HAP-1 (cell line): ENCODE data around the gene HMCN1.
"Not testable (repeated sequence)": the region's sequence is repeated elsewhere in the genome, so short reads cannot be mapped to it uniquely, and the experiment has no call there.

ENCODE experiments used
- DNase-seq, 2 experiments: peaks; one replicate each; pipeline ENCODE4 v3.0.0-alpha.2; 2016 to 2020; ENCODE audit warnings: low spot score in 2 of 2
- H3K27me3 ChIP-seq: fragments of 250-450 bp; sonication (Bioruptor Pico); 2 replicates; pipeline ENCODE4 v1.5.1; 2020; ENCODE audit warnings: low read depth, mild to moderate bottlenecking, moderate library complexity
- H3K36me3 ChIP-seq: fragments of 250-450 bp; sonication (Bioruptor Pico); replicated peaks from 2 replicates; pipeline ENCODE4 v1.5.1; 2020; ENCODE audit warnings: mild to moderate bottlenecking
- H3K4me1 ChIP-seq: fragments of 250-450 bp; sonication (Bioruptor Pico); 2 replicates; pipeline ENCODE4 v1.5.1; 2020; ENCODE audit warnings: mild to moderate bottlenecking
- H3K4me3 ChIP-seq: fragments of 250-450 bp; sonication (Bioruptor Pico); 2 replicates; pipeline ENCODE4 v1.5.1; 2020; ENCODE audit warnings: mild to moderate bottlenecking, moderate library complexity
- H3K9me3 ChIP-seq: fragments of 250-450 bp; sonication (Bioruptor Pico); 2 replicates; pipeline ENCODE4 v1.5.1; 2020; ENCODE audit warnings: mild to moderate bottlenecking, moderate library complexity
- in situ Hi-C: fragments of 300-500 bp; cut with MboI; formaldehyde crosslinking; loops from 3 replicates; pipeline ENCODE4 v1.14.3; 2020; ENCODE audit warnings: low sequenced_read_pairs, inconsistent platforms, mixed read lengths

The HMCN1 gene

GRCh38 chr1:186208405-186209129 lies 474.4 kb downstream of the HMCN1 start:
- Histone ChIP-seq H3K27me3 (no peaks in the 10 kb centered on the region), H3K4me3 (no peak overlapping the region), H3K9me3 (no peaks in the 10 kb centered on the region), H3K36me3 (no peaks in the 10 kb centered on the region), H3K4me1 (no peaks in the 10 kb centered on the region)
- no peak for DNase-seq
- in situ Hi-C loops, result loop anchor here (25.0 kb wide), 2 partner anchors 396 to 496 kb away; no protein-coding TSS in a partner anchor

DNA sequence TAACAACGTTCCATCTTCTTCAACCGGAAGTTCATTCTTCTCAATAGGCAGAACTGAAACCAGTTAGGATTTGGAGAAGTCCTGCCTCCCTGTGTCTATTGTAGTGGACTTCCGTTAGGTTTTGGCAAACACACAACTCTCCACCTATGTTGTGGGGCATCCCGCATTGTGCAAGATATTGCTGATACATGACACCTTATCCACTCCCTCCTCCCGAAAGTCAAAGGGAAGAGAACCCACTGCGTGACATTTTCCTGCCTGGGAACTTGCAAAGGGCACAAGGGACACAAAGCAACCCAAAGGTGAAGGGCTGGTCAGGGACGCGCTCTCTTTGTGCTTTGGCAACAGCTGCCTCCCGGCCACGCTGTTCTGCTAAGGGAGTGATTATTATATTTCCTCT lies 476.1 kb downstream of the HMCN1 start:
- no peaks in the 10 kb centered on the region for H3K4me1 ChIP-seq
- H3K9me3 ChIP-seq, result no peaks in the 10 kb centered on the region
- H3K4me3 ChIP-seq, result no peak overlapping the region
- no peak for DNase-seq
- no peaks in the 10 kb centered on the region for H3K36me3 ChIP-seq
- in situ Hi-C loops, result loop anchor here (25.0 kb wide), 2 partner anchors 398 to 498 kb away; no protein-coding TSS in a partner anchor
- H3K27me3 ChIP-seq, result no peaks in the 10 kb centered on the region

- not testable (repeated sequence) for H3K4me3 ChIP-seq, H3K9me3 ChIP-seq, DNase-seq, H3K27me3 ChIP-seq, H3K4me1 ChIP-seq, H3K36me3 ChIP-seq
- in situ Hi-C loops, result loop anchor here (25.0 kb wide), 2 partner anchors 399 to 499 kb away; no protein-coding TSS in a partner anchor
Observed at GRCh38 chr1:186211583-186211982, 477.4 kb downstream of the HMCN1 start.

GRCh38 chr1:186212568-186213224 lies 478.5 kb downstream of the HMCN1 start:
- DNase-seq, result peak; percentile 57 to 71
- H3K4me1 ChIP-seq, result no peaks in the 10 kb centered on the region
- in situ Hi-C loops, result loop anchor here (25.0 kb wide), 2 partner anchors 400 to 500 kb away; no protein-coding TSS in a partner anchor
- no peaks in the 10 kb centered on the region for H3K9me3 ChIP-seq
- H3K4me3 ChIP-seq, result no peak overlapping the region
- no peaks in the 10 kb centered on the region for H3K27me3 ChIP-seq
- no peaks in the 10 kb centered on the region for H3K36me3 ChIP-seq

- no peak overlapping the region for H3K4me3 ChIP-seq
- no peak for DNase-seq
- no peaks in the 10 kb centered on the region for H3K9me3 ChIP-seq
- no peaks in the 10 kb centered on the region for H3K27me3 ChIP-seq
- no peaks in the 10 kb centered on the region for H3K36me3 ChIP-seq
- in situ Hi-C loops, result loop anchor here (25.0 kb wide), 2 partner anchors 401 to 501 kb away; no protein-coding TSS in a partner anchor
- no peaks in the 10 kb centered on the region for H3K4me1 ChIP-seq
Observed at GRCh38 chr1:186213225-186213607, 479.0 kb downstream of the HMCN1 start.

- DNase-seq, result no peak
- no peaks in the 10 kb centered on the region for H3K9me3 ChIP-seq
- no peaks in the 10 kb centered on the region for H3K4me1 ChIP-seq
- no peak overlapping the region for H3K4me3 ChIP-seq
- no peaks in the 10 kb centered on the region for H3K27me3 ChIP-seq
- no peaks in the 10 kb centered on the region for H3K36me3 ChIP-seq
- in situ Hi-C loops, result loop anchor here (25.0 kb wide), 2 partner anchors 402 to 502 kb away; no protein-coding TSS in a partner anchor
Observed at GRCh38 chr1:186214791-186215190, 480.6 kb downstream of the HMCN1 start.

GRCh38 chr1:186215636-186216035 lies 481.4 kb downstream of the HMCN1 start:
- Histone ChIP-seq H3K4me3 (no peak overlapping the region), H3K36me3 (no peaks in the 10 kb centered on the region), H3K27me3 (no peaks in the 10 kb centered on the region), H3K9me3 (no peaks in the 10 kb centered on the region), H3K4me1 (no peaks in the 10 kb centered on the region)
- in situ Hi-C loops, result loop anchor here (25.0 kb wide), 2 partner anchors 403 to 503 kb away; no protein-coding TSS in a partner anchor
- no peak for DNase-seq

GRCh38 chr1:186218654-186219352 lies 484.6 kb downstream of the HMCN1 start:
- no peaks in the 10 kb centered on the region for H3K9me3 ChIP-seq
- in situ Hi-C loops, result loop anchor here (25.0 kb wide), 2 partner anchors 407 to 507 kb away; no protein-coding TSS in a partner anchor
- no peak for DNase-seq
- H3K36me3 ChIP-seq, result no peaks in the 10 kb centered on the region
- no peaks in the 10 kb centered on the region for H3K27me3 ChIP-seq
- no peaks in the 10 kb centered on the region for H3K4me1 ChIP-seq
- H3K4me3 ChIP-seq, result no peak overlapping the region

- Histone ChIP-seq H3K4me1 (no peaks in the 10 kb centered on the region), H3K9me3 (no peaks in the 10 kb centered on the region), H3K36me3 (no peaks in the 10 kb centered on the region), H3K4me3 (no peak overlapping the region), H3K27me3 (no peaks in the 10 kb centered on the region)
- in situ Hi-C loops, result loop anchor here (25.0 kb wide), 2 partner anchors 408 to 508 kb away; no protein-coding TSS in a partner anchor
- DNase-seq, result no peak
Observed at GRCh38 chr1:186220067-186220466, 485.9 kb downstream of the HMCN1 start.

GRCh38 chr1:186220911-186221310 lies 486.7 kb downstream of the HMCN1 start:
- Histone ChIP-seq H3K4me3 (no peak overlapping the region), H3K9me3 (no peaks in the 10 kb centered on the region), H3K27me3 (no peaks in the 10 kb centered on the region), H3K36me3 (no peaks in the 10 kb centered on the region), H3K4me1 (no peaks in the 10 kb centered on the region)
- in situ Hi-C loops, result loop anchor here (25.0 kb wide), 2 partner anchors 409 to 509 kb away; no protein-coding TSS in a partner anchor
- no peak for DNase-seq

DNA sequence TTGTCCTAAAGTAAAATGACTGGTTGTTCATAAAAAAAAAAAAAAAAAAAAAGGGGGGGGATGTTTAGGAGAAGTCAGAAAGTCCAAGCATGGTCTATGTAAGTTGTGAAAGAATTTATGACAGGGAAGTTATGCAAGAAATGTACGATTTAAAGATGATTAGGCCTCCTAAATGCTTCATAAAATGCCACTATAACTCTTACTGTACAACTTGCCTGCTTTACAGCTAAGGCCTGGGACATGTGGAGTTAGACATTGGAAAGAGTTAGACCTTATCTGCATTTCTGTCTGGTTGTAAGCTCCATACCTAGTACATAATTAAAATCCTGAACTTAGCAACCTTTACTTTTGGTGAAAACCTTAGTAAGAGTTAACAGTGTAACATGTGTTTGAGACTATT lies 490.9 kb downstream of the HMCN1 start:
- no peak for DNase-seq
- no peaks in the 10 kb centered on the region for H3K4me1 ChIP-seq
- no peaks in the 10 kb centered on the region for H3K9me3 ChIP-seq
- H3K36me3 ChIP-seq, result no peaks in the 10 kb centered on the region
- H3K4me3 ChIP-seq, result no peak overlapping the region
- H3K27me3 ChIP-seq, result no peaks in the 10 kb centered on the region
- in situ Hi-C loops, result no loop called here

DNA sequence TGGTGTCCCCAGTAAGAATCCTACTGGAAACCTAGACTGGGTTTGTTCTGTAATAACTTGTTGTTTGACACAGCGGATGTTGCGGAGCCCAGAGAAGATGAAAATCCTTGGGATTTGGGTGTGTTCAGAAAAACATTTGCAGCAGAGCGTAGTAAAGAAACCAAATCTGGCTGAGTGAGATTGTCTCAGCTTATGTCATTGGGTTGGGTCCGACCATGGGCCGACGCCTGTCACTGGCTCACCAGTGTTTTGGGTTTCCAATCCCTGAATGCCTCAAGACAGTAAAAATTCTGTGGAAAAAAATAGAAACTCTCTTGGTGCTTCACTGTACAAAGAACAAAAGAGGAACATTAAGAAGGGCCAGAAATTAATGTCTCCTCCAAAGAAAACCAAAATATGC lies 494.6 kb downstream of the HMCN1 start:
- in situ Hi-C loops, result no loop called here
- Histone ChIP-seq H3K9me3 (no peaks in the 10 kb centered on the region), H3K36me3 (no peaks in the 10 kb centered on the region), H3K4me3 (no peak overlapping the region), H3K27me3 (no peaks in the 10 kb centered on the region), H3K4me1 (no peaks in the 10 kb centered on the region)
- DNase-seq, result no peak

DNA sequence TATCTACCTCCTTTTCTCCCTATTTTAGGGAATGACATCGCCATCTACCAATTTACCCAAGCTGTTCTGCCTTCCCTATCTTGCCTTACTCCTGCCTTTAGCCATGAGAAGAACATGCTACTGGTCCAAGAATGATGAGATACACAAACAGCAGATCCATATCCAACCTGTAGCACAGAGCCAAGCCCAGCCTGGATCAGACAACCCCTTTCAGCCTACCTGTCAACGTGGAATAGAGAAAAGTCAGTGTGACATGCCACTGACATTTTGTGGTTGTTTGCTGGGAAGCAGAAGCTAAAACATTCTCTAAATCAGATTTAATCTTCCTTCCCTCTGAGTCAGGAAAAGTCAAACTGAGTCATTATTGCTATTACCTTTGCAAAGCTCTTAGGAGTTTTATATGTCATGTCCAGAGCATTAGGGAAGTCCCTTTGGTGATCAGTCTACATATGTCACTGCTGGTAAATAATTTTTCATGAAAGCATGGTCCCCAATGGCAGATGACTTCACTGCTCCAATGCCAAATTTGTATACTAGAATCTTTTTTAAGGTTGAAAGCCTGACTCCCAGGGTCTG lies 497.8 kb downstream of the HMCN1 start:
- in situ Hi-C loops, result no loop called here
- no peaks in the 10 kb centered on the region for H3K36me3 ChIP-seq
- H3K9me3 ChIP-seq, result no peaks in the 10 kb centered on the region
- H3K4me1 ChIP-seq, result no peaks in the 10 kb centered on the region
- DNase-seq, result no peak
- no peak overlapping the region for H3K4me3 ChIP-seq
- no peaks in the 10 kb centered on the region for H3K27me3 ChIP-seq
